Amniotic epithelial cell (primary cell): Measurements from ENCODE around the gene BARX1.
A peak's percentile ranks its signal among the peaks of the same experiment; 100 is the strongest.
"Not testable (repeated sequence)": the region's sequence is repeated elsewhere in the genome, so short reads cannot be mapped to it uniquely, and the experiment has no call there.

Source experiments
- DNase-seq: peaks from one replicate; pipeline ENCODE4 v3.0.0-alpha.2; 2010; ENCODE audit warnings: low read depth

Gene BARX1

GRCh38 chr9:93951655-93952118 is 3.5 kb downstream of the BARX1 start:
- no peak for DNase-seq

GRCh38 chr9:93950619-93951601 is 4.2 kb downstream of the BARX1 start:
- DNase-seq, result no peak

- DNase-seq, result peak; percentile 50
Measured at GRCh38 chr9:93949694-93950449, 5.3 kb downstream of the BARX1 start.

- DNase-seq, result no peak
Measured at GRCh38 chr9:93949073-93949693, 6.0 kb downstream of the BARX1 start.

DNA sequence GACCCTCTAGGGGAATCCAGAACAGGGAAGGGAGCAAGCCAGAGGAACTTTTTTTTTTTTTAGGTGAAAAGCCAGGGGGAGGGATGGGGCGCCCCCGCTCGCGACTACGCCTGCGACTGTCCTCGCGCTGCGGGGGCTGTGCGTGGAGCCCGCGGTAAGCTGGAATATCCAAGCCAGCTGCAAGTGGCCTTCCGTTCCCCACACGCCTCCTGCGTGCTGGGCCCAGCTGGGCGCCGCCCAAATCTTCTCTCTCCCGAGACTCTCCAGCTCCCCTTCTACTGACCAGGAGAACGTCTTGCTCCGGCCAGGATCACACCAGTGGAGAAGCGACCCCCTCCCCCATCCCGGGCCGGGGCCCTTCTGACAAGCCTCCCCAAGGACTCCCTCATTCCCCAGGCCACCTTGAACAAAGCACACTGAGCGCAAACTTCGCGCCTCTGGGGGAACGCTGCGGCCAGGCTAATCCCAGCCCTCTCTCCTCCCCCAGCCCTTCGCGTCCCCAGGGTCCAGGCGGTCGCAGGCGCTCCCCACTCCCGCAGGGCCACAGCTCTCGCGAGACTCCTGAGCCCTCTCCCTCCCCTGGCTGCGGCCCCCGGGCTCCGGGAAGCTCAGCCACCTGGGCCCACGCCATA is 6.6 kb downstream of the BARX1 start:
- no peak for DNase-seq

GRCh38 chr9:93947409-93948070 is 7.6 kb downstream of the BARX1 start:
- DNase-seq, result no peak

GRCh38 chr9:93946338-93946712 is 8.8 kb downstream of the BARX1 start:
- DNase-seq, result no peak

- no peak for DNase-seq
Measured at GRCh38 chr9:93945400-93946337, 9.5 kb downstream of the BARX1 start.

DNA sequence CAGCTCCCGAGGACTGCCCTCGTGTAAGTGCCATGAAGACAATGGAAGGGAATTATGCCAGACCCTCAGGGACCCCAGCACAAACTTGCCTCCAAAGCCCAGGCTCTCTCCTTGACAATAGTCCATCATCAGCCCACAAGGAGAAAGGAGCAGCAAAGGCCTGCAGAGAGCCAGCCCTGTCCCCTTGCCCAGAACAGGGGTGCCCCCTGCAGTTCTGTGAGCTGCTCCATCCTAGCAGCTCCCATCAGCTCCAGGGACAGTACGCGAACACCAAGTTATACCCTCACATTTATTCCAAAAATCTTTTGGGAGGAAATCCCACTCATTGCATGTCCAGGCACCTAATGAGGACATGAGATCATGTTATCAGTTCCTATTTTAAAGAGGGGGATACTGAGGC is 11.1 kb downstream of the BARX1 start:
- no peak for DNase-seq

DNA sequence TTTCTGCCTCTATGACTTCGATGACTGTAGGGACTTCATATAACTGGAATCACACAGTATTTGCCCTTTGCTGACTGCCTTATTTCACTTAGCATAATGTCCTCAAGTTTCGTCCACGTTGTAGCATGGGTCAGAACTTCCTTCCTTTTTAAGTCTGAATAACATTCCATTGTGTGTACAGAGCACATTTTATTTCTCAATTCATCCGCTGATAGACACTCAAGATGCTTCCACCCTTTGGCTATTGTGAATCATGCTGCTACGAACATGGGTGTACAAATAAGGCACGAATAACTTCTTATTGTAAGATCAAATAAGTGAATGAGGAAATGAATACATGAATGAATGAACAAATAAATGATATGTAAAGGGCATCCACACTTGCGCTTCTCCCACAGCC is 13.0 kb downstream of the BARX1 start:
- DNase-seq, result no peak

DNA sequence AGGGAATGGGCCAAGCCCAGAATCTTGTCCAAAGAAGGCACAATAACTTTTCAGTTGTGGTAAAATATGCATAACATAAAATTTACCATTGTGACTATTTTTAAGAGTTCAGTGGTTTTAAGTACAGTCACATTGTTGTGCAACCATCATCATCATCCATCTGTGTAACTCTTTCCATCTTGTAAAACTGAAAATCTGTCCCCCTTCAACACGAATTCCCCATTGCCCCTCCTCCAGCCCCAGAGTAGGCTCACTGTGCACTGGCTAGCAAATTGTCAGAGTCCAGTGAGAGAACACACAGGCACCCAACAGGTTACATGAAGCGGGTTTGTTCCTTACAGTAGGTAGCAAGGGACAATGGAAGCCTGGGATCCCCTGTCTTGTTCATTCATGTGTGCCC is 13.7 kb downstream of the BARX1 start:
- no peak for DNase-seq

GRCh38 chr9:93940951-93941350 is 14.2 kb downstream of the BARX1 start:
- DNase-seq, result no peak

- DNase-seq, result not testable (repeated sequence)
Measured at GRCh38 chr9:93939589-93939988, 15.6 kb downstream of the BARX1 start.

- no peak for DNase-seq
Measured at GRCh38 chr9:93937193-93937592, 18.0 kb downstream of the BARX1 start.

DNA sequence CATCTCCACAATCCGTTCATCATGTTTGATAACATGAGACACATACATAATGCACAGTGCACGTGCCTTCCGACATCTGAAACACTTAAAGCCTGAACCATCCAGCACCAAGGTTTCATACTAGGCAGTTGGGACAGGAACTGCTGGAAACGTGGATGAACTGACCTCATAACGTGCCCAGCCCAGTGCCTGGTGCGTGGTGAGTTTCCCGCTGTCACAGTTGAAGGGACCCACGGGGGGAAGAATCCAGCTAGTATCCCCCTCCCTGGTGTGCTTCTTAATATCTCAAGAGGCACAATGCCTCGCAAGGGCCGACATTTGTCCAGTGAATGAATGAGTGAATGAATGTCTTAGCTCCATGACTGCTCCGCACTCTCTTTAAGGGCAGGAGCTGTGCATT is 23.2 kb downstream of the BARX1 start:
- no peak for DNase-seq

DNA sequence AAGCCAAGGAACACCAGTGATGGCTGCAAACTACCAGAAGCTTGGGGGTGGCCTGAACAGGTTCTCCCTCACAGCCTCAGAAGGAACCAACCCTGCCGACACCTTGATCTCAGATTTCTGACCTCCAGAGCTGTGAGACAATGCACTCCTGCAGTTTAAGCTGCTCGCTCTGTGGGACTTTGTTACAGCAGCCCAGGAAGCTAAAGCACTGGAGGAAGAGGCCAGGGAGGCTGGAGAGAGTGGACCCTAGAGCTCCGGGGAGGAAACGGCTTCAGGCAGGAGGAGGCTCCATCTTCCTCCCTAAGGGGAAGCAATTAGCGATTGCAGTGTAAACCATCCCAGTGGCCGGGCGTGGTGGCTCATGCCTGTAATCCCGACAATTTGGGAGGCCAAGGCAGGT is 25.1 kb downstream of the BARX1 start:
- DNase-seq, result no peak

DNA sequence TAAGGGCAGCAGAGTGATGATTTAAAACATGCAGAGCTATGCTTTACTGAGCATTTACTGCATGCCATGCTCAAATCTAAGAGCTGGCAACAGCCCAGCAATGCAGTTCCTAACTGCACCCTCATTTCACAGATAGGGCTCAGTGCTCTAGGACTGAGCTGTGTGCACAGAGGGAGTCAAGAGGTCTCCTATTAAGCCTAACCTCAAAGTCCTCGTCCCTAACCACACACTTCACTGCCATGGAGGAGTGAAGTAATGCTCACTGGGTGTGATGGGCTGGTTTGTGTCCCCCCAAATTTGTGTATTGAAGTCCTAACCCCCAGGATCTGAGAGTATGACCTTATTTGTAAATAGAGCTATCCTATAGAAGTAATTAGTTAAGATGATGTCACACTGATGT is 25.9 kb downstream of the BARX1 start:
- no peak for DNase-seq

GRCh38 chr9:93922535-93922934 is 32.6 kb downstream of the BARX1 start:
- DNase-seq, result no peak

DNA sequence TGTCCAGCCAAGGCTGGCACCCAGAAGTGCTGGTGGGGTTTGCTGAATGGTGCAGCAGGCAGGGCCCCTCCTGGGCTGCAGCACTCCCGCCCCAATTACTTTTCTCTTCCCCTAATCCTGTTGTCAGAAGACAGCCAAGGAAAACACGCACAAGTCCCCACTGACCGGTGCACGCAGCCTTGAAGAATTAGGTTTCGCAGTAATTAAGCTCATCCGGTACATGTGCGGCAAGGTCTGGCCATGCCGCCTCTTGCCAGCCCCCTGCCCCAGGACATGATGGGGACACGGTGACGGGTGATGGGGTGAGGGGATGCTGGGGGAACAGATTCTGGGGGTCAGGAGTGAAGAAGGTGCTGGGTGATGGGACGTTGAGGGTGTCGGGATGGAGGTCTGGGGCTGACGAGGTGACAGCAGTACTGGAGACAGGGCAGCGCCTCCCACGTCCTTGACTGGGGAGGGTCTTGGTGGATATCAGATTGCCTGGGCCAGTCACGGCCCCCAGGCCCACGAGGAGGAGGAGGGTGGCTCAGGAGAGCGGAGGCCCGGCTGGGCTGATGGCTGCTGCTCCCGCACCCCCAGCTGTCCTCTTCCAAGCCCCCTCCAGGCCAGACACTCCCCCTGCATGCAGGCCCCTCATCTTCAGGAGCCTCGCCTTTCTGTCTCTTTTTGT is 34.9 kb downstream of the BARX1 start:
- DNase-seq, result no peak

GRCh38 chr9:93918061-93918460 is 37.1 kb downstream of the BARX1 start:
- DNase-seq, result no peak
